ENCODE data around the gene PLCB1. TPM values are rescaled to one million over a fixed set of nuclear protein-coding genes. Genes with fewer than 3 reads are reported as not detected.

PLCB1 gene
- total and polyA plus RNA-seq, 2 experiments from 2014 or later, result 14.9 to 20.7 TPM

DNA sequence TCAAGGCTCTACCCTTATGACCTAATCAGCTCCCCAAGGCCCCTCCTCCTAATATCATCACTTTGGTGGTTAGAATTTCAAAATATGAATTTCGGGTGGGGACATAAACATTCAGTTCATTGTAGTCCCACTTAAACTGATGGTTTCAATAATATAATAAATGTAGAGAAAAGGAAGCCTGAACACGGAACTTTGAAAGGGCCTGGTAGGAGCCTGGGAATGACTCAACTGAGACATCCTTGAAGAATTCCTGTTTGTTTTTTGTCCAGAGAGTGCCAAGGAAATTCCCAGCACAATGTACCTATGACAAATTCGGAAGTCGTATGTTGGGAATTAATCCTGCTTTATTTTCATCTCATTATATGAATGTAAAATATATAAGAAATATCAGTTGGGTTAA is 457.9 kb downstream of the PLCB1 start:
- Histone ChIP-seq H2AFZ (no peak overlapping the region), H3F3A (replicated peaks; ENCODE audit: low read depth) (no peaks in the 10 kb centered on the region), H3K4me3 (no peak overlapping the region), H3K4me2 (no peak overlapping the region), H4K20me1 (replicated peaks; ENCODE audit: insufficient read depth) (no peaks in the 10 kb centered on the region), H3K79me2 (replicated peaks; ENCODE audit: insufficient read depth) (no peaks in the 10 kb centered on the region), H3K4me1 (ENCODE audit: insufficient read depth) (no peaks in the 10 kb centered on the region), H3K27ac (ENCODE audit: low read depth) (no peak overlapping the region), H3K9me2 (ENCODE audit: insufficient read depth) (peaks cover 5% of the 10 kb centered on the region; the same call in 1 of the 2 replicates), H3K27me3 (ENCODE audit: insufficient read depth) (no peaks in the 10 kb centered on the region), H3K36me3 (ENCODE audit: insufficient read depth) (no peaks in the 10 kb centered on the region)
- peaks cover 2% of the 10 kb centered on the region for H3K27me3 Mint-ChIP-seq (ENCODE audit: insufficient read depth, low read depth, poor library complexity)
- no peaks in the 10 kb centered on the region for H3K36me3 Mint-ChIP-seq (ENCODE audit: low read depth)
- H3K9me3 Mint-ChIP-seq, result no peaks in the 10 kb centered on the region
- ATAC-seq (no peak), DNase-seq (ENCODE audit: low spot score) (no peak)
- no peak overlapping the region for H3K4me3 Mint-ChIP-seq
- H3K27ac Mint-ChIP-seq, result no peak overlapping the region
- TF ChIP-seq, protein P1, sequence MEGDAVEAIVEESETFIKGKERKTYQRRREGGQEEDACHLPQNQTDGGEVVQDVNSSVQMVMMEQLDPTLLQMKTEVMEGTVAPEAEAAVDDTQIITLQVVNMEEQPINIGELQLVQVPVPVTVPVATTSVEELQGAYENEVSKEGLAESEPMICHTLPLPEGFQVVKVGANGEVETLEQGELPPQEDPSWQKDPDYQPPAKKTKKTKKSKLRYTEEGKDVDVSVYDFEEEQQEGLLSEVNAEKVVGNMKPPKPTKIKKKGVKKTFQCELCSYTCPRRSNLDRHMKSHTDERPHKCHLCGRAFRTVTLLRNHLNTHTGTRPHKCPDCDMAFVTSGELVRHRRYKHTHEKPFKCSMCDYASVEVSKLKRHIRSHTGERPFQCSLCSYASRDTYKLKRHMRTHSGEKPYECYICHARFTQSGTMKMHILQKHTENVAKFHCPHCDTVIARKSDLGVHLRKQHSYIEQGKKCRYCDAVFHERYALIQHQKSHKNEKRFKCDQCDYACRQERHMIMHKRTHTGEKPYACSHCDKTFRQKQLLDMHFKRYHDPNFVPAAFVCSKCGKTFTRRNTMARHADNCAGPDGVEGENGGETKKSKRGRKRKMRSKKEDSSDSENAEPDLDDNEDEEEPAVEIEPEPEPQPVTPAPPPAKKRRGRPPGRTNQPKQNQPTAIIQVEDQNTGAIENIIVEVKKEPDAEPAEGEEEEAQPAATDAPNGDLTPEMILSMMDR (conservative IDR thresholded peaks at IDR 0.05; ENCODE audit: low read depth in 2 of 2), result no peak
- TF ChIP-seq, protein P2, sequence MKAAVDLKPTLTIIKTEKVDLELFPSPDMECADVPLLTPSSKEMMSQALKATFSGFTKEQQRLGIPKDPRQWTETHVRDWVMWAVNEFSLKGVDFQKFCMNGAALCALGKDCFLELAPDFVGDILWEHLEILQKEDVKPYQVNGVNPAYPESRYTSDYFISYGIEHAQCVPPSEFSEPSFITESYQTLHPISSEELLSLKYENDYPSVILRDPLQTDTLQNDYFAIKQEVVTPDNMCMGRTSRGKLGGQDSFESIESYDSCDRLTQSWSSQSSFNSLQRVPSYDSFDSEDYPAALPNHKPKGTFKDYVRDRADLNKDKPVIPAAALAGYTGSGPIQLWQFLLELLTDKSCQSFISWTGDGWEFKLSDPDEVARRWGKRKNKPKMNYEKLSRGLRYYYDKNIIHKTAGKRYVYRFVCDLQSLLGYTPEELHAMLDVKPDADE (IDR thresholded peaks at IDR 0.05), result no peak
- TF ChIP-seq EZH2 (IDR thresholded peaks at IDR 0.05; ENCODE audit: low read depth, unreplicated experiment) (no peak), POLR2AphosphoS5 (IDR thresholded peaks at IDR 0.05; ENCODE audit: low read depth) (no peak), ZNF114 (CRISPR knock-in tag; IDR thresholded peaks at IDR 0.05) (no peak), ZNF331 (CRISPR knock-in tag; IDR thresholded peaks at IDR 0.05; ENCODE audit: low read depth) (no peak), EZH2phosphoT487 (IDR thresholded peaks at IDR 0.05; ENCODE audit: unreplicated experiment) (no peak), STAT1 (IDR thresholded peaks at IDR 0.05; ENCODE audit: unreplicated experiment) (no peak), NANOG (IDR thresholded peaks at IDR 0.05; ENCODE audit: borderline replicate concordance) (no peak), CREB1 (CRISPR knock-in tag; IDR thresholded peaks at IDR 0.05; ENCODE audit: low read depth) (no peak), JUNB (IDR thresholded peaks at IDR 0.05; ENCODE audit: unreplicated experiment) (no peak)
- TF ChIP-seq, protein P3, sequence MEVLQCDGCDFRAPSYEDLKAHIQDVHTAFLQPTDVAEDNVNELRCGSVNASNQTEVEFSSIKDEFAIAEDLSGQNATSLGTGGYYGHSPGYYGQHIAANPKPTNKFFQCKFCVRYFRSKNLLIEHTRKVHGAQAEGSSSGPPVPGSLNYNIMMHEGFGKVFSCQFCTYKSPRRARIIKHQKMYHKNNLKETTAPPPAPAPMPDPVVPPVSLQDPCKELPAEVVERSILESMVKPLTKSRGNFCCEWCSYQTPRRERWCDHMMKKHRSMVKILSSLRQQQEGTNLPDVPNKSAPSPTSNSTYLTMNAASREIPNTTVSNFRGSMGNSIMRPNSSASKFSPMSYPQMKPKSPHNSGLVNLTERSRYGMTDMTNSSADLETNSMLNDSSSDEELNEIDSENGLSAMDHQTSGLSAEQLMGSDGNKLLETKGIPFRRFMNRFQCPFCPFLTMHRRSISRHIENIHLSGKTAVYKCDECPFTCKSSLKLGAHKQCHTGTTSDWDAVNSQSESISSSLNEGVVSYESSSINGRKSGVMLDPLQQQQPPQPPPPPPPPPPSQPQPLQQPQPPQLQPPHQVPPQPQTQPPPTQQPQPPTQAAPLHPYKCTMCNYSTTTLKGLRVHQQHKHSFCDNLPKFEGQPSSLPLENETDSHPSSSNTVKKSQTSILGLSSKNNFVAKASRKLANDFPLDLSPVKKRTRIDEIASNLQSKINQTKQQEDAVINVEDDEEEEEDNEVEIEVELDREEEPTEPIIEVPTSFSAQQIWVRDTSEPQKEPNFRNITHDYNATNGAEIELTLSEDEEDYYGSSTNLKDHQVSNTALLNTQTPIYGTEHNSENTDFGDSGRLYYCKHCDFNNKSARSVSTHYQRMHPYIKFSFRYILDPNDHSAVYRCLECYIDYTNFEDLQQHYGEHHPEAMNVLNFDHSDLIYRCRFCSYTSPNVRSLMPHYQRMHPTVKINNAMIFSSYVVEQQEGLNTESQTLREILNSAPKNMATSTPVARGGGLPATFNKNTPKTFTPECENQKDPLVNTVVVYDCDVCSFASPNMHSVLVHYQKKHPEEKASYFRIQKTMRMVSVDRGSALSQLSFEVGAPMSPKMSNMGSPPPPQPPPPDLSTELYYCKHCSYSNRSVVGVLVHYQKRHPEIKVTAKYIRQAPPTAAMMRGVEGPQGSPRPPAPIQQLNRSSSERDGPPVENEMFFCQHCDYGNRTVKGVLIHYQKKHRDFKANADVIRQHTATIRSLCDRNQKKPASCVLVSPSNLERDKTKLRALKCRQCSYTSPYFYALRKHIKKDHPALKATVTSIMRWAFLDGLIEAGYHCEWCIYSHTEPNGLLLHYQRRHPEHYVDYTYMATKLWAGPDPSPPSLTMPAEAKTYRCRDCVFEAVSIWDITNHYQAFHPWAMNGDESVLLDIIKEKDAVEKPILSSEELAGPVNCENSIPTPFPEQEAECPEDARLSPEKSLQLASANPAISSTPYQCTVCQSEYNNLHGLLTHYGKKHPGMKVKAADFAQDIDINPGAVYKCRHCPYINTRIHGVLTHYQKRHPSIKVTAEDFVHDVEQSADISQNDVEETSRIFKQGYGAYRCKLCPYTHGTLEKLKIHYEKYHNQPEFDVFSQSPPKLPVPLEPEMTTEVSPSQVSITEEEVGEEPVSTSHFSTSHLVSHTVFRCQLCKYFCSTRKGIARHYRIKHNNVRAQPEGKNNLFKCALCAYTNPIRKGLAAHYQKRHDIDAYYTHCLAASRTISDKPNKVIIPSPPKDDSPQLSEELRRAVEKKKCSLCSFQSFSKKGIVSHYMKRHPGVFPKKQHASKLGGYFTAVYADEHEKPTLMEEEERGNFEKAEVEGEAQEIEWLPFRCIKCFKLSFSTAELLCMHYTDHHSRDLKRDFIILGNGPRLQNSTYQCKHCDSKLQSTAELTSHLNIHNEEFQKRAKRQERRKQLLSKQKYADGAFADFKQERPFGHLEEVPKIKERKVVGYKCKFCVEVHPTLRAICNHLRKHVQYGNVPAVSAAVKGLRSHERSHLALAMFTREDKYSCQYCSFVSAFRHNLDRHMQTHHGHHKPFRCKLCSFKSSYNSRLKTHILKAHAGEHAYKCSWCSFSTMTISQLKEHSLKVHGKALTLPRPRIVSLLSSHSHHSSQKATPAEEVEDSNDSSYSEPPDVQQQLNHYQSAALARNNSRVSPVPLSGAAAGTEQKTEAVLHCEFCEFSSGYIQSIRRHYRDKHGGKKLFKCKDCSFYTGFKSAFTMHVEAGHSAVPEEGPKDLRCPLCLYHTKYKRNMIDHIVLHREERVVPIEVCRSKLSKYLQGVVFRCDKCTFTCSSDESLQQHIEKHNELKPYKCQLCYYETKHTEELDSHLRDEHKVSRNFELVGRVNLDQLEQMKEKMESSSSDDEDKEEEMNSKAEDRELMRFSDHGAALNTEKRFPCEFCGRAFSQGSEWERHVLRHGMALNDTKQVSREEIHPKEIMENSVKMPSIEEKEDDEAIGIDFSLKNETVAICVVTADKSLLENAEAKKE (CRISPR knock-in tag; IDR thresholded peaks at IDR 0.05), result no peak
- TF ChIP-seq, protein P4, sequence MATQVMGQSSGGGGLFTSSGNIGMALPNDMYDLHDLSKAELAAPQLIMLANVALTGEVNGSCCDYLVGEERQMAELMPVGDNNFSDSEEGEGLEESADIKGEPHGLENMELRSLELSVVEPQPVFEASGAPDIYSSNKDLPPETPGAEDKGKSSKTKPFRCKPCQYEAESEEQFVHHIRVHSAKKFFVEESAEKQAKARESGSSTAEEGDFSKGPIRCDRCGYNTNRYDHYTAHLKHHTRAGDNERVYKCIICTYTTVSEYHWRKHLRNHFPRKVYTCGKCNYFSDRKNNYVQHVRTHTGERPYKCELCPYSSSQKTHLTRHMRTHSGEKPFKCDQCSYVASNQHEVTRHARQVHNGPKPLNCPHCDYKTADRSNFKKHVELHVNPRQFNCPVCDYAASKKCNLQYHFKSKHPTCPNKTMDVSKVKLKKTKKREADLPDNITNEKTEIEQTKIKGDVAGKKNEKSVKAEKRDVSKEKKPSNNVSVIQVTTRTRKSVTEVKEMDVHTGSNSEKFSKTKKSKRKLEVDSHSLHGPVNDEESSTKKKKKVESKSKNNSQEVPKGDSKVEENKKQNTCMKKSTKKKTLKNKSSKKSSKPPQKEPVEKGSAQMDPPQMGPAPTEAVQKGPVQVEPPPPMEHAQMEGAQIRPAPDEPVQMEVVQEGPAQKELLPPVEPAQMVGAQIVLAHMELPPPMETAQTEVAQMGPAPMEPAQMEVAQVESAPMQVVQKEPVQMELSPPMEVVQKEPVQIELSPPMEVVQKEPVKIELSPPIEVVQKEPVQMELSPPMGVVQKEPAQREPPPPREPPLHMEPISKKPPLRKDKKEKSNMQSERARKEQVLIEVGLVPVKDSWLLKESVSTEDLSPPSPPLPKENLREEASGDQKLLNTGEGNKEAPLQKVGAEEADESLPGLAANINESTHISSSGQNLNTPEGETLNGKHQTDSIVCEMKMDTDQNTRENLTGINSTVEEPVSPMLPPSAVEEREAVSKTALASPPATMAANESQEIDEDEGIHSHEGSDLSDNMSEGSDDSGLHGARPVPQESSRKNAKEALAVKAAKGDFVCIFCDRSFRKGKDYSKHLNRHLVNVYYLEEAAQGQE (IDR thresholded peaks at IDR 0.05; ENCODE audit: unreplicated experiment), result no peak
- H3K4me1 Mint-ChIP-seq, result peaks cover 6% of the 10 kb centered on the region; the same call in 2 of the 3 replicates
